HG03097 (cell line): ENCODE results near the gene ZDHHC18.
A peak's percentile ranks its signal among the peaks of the same experiment; 100 is the strongest.

Experiments used
- ATAC-seq: cut with Tn5 transposase; IDR thresholded peaks from one replicate; pipeline ENCODE4 v1.9.1; 2021; ENCODE audit not compliant: unreplicated experiment, low FRiP score

Gene ZDHHC18

DNA sequence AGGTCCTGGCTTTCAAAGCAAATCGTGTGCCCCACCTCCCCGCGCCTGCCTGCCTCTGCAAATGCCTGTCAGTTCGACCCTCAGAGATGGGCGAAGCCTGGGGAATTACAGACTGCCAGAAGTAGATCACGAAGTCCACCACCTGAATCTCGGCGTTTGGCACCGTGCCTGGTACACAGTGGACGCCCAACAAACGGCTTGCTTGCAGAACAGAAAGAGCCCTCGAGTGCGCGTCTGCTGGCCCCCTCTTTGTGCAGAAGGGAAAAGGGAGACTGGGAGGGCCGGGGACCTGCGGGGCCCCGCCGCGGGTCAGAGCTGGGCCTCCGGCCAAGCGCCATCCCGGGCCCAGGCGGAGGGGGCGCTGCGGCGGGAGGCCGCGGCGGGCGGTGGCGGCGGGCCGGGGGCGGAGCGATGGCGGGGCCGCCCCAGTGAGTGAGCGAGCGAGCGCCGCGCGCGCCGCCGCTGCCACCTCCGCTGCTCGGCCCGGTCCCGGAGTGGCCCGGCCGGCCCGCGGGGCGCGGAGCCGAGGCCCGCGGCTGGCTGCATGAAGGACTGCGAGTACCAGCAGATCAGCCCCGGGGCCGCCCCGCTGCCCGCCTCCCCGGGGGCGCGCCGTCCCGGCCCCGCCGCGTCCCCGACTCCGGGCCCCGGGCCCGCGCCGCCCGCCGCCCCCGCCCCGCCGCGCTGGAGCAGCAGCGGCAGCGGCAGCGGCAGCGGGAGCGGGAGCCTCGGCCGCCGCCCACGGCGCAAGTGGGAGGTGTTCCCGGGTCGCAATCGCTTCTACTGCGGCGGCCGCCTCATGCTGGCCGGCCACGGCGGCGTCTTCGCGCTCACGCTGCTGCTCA lies at the start of gene ZDHHC18:
Gene ZDHHC18, plus strand, starts transcription at position 428 of the 845 bp plus-strand sequence. Its CDS starts 117 bp downstream, at position 545.
- peak; percentile 77 for ATAC-seq

- no peak for ATAC-seq
Observed at GRCh38 chr1:26779098-26779668, 47.3 kb upstream of the ZDHHC18 start.

- ATAC-seq, result no peak
Observed at GRCh38 chr1:26780344-26780957, 46.0 kb upstream of the ZDHHC18 start.

- ATAC-seq, result no peak
Observed at GRCh38 chr1:26781206-26781825, 45.2 kb upstream of the ZDHHC18 start.

DNA sequence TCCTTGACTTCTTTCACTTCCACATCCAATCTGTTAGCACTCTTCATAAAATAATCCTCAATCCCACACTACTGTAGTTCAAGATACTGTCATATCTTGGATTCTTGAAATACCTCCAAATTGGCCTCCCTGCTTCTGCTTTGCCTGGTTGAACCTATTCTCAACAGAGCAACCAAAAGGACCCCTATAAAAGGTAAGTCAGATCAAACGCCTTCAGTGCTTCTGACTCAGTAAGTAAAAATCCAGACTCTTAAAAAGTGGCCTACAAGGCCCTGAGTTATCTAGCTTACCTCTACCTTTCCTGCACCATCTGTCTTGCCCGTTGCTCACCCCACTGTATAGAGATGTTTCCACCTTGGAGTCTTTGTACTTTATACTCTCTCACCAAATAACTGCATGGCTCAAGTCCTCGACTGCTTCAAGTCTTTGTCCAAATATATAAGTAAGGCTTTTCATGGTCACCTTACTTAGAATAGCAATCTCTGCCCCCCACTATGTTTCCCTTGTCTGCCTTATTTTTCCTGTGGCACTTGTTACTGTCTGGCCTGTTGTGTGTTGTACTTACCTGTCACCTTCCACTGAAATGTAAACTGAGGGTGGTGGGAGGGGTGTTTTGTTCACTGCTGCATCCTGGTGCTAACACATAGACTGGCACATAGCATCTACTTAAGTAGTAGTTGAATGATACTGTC lies 43.8 kb upstream of the ZDHHC18 start:
- ATAC-seq, result no peak

GRCh38 chr1:26783646-26784022 lies 42.9 kb upstream of the ZDHHC18 start:
- ATAC-seq, result no peak

- no peak for ATAC-seq
Observed at GRCh38 chr1:26784023-26784871, 42.2 kb upstream of the ZDHHC18 start.

GRCh38 chr1:26784886-26785285 lies 41.6 kb upstream of the ZDHHC18 start:
- ATAC-seq, result no peak

DNA sequence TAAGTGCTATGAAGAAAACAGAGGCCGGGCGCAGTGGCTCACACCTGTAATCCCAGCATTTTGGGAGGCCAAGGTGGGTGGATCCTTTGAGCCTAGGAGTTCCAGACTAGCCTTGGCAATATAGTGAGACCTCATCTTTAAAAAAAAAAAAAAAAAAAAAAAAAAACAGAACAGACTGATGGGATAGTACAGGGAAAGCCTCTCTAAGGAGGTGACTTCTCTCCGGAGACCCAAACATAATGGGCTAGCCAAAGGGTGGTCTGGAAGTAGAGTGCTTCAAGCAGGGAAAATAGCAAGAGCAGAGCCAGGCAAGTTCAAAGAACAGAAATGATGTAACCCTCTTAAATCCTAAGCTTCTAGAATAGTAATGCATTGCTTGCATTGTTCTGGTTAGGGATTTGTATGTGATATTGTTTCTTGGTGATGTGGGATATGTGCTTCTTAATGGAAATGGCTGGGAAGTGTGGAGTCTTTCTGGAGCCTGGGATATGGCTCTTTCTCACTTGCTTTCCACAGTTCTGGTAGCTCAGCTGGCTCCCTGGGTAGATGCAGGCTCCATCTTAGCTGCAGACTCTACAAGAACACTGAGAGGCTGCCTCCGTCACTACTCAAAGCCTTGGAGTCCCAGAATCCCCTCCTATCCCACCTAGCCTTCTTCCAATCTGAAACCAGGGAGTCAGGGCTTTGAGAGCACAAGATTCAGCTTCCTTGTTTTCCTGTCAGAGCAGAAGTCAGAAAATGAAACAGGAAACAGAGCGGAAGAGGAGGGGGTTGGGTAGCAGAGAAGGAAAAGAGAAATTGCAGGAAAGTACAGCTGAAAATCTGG lies 40.7 kb upstream of the ZDHHC18 start:
- no peak for ATAC-seq

- ATAC-seq, result no peak
Observed at GRCh38 chr1:26786437-26787380, 39.8 kb upstream of the ZDHHC18 start.

GRCh38 chr1:26787381-26787705 lies 39.1 kb upstream of the ZDHHC18 start:
- peak; percentile 22 for ATAC-seq

GRCh38 chr1:26787706-26788514 lies 38.6 kb upstream of the ZDHHC18 start, which contains the start of gene PIGV:
Gene PIGV, plus strand, starts transcription at chr1:26787950. Its CDS starts 2,866 bp downstream, at chr1:26790816.
- ATAC-seq, result peak; percentile 62

- ATAC-seq, result no peak
Observed at GRCh38 chr1:26788515-26788785, 38.0 kb upstream of the ZDHHC18 start.

GRCh38 chr1:26788836-26789611 lies 37.5 kb upstream of the ZDHHC18 start:
- peak; percentile 35 for ATAC-seq

GRCh38 chr1:26789612-26789865 lies 36.9 kb upstream of the ZDHHC18 start:
- no peak for ATAC-seq

- no peak for ATAC-seq
Observed at GRCh38 chr1:26789931-26790330, 36.6 kb upstream of the ZDHHC18 start.

GRCh38 chr1:26790551-26790953 lies 35.9 kb upstream of the ZDHHC18 start:
- no peak for ATAC-seq
